Measurements from ENCODE around the gene CEP128.

The CEP128 gene

GRCh38 chr14:80606347-80606772 is 335.2 kb downstream of the CEP128 start:
- no peaks in the 10 kb centered on the region for H3K4me1 Mint-ChIP-seq (ENCODE audit: low read depth)
- H3K27ac Mint-ChIP-seq = no peak overlapping the region
- no peaks in the 10 kb centered on the region for H3K36me3 Mint-ChIP-seq (ENCODE audit: low read depth)
- no peaks in the 10 kb centered on the region for H3K27me3 Mint-ChIP-seq
- H3K9me3 Mint-ChIP-seq = no peaks in the 10 kb centered on the region
- intact Hi-C loops (cut with micrococcal nuclease) = no loop called here
- no peak overlapping the region for H3K4me3 Mint-ChIP-seq

DNA sequence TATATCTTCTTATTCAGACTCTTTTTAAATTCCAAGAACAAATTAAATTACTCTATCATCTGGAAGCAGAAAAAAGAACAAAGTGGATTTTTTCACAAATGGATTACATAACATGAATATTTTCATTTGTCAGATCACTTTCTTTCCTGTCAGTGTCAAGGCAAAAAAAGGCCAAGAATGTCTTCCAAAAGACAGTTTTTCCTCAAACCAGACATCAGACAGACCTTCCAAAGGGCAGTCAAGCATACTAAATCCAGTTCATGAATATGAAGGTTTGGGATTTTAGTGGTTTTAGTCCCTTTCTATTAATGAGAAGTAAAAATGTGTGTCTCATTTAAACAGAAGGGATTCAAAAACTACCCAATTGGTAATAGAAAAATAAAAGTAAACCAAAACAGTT is 336.0 kb downstream of the CEP128 start:
- H3K4me3 Mint-ChIP-seq = no peak overlapping the region
- intact Hi-C loops (cut with micrococcal nuclease) = no loop called here
- no peak overlapping the region for H3K27ac Mint-ChIP-seq
- H3K9me3 Mint-ChIP-seq = no peaks in the 10 kb centered on the region
- H3K27me3 Mint-ChIP-seq = no peaks in the 10 kb centered on the region
- H3K36me3 Mint-ChIP-seq (ENCODE audit: low read depth) = no peaks in the 10 kb centered on the region
- no peaks in the 10 kb centered on the region for H3K4me1 Mint-ChIP-seq (ENCODE audit: low read depth)

DNA sequence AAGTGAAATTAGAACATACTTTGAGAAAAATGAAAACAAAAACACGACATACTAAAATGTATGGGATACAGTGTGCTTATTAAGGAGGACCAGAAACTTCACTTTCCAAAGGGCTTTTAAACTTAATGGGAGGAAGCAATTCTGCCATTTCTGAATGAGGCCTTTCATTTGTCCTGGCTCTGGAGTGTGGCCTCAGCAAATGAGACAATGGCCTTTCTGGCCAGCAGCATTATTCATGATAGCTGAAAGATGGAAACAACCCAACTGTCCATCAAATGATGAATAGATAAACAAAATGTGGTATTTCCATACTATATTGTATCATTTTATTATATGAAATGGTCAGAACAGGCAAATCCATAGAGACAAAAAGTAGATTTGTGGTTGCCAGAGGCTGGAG is 338.6 kb downstream of the CEP128 start:
- H3K27ac Mint-ChIP-seq = no peak overlapping the region
- H3K4me1 Mint-ChIP-seq (ENCODE audit: low read depth) = no peaks in the 10 kb centered on the region
- no peaks in the 10 kb centered on the region for H3K36me3 Mint-ChIP-seq (ENCODE audit: low read depth)
- H3K9me3 Mint-ChIP-seq = peaks cover 9% of the 10 kb centered on the region
- H3K27me3 Mint-ChIP-seq = no peaks in the 10 kb centered on the region
- intact Hi-C loops (cut with micrococcal nuclease) = no loop called here
- no peak overlapping the region for H3K4me3 Mint-ChIP-seq

DNA sequence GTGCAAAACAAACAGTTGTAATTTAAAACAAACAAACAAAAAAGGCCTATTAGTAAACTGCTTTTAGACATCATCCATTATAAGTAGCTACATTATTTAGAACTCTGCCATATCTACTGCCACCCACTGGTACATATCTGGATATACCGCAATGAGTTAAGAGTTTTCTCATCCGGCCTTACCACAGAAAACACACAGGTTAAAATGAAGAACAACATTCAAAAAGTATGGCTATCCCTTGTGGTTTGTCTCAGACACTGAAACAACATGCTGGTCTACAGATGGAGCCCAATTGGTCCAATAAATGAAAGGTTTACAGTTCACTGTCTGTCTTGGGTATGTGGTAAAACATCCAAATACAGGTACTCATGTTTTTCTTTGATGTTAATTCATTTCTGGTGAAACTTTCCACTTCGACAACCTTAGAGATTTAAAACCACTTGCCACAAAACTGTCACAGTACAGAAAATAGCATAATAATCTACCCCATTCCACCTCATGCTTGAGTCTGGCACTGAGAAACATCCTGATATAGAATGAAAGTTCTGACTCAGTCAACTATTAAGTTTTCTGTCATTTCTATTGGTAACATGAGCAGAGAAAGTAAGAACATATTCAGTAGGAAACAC is 354.3 kb downstream of the CEP128 start:
- no peak overlapping the region for H3K27ac Mint-ChIP-seq
- H3K4me3 Mint-ChIP-seq = no peak overlapping the region
- H3K27me3 Mint-ChIP-seq = no peaks in the 10 kb centered on the region
- intact Hi-C loops (cut with micrococcal nuclease) = no loop called here
- H3K9me3 Mint-ChIP-seq = peaks cover 18% of the 10 kb centered on the region
- no peaks in the 10 kb centered on the region for H3K4me1 Mint-ChIP-seq (ENCODE audit: low read depth)
- no peaks in the 10 kb centered on the region for H3K36me3 Mint-ChIP-seq (ENCODE audit: low read depth)

GRCh38 chr14:80586131-80586530 is 355.4 kb downstream of the CEP128 start:
- Mint-ChIP-seq H3K27ac (no peak overlapping the region), H3K27me3 (no peaks in the 10 kb centered on the region), H3K36me3 (ENCODE audit: low read depth) (no peaks in the 10 kb centered on the region), H3K4me1 (ENCODE audit: low read depth) (no peaks in the 10 kb centered on the region), H3K9me3 (peaks cover 7% of the 10 kb centered on the region), H3K4me3 (no peak overlapping the region)
- intact Hi-C loops (cut with micrococcal nuclease) = no loop called here

GRCh38 chr14:80585506-80585835 is 356.1 kb downstream of the CEP128 start:
- Mint-ChIP-seq H3K9me3 (peaks cover under 1% of the 10 kb centered on the region), H3K27ac (no peak overlapping the region), H3K4me3 (no peak overlapping the region), H3K36me3 (ENCODE audit: low read depth) (no peaks in the 10 kb centered on the region), H3K4me1 (ENCODE audit: low read depth) (no peaks in the 10 kb centered on the region), H3K27me3 (no peaks in the 10 kb centered on the region)
- intact Hi-C loops (cut with micrococcal nuclease) = no loop called here

- no peaks in the 10 kb centered on the region for H3K9me3 Mint-ChIP-seq
- no peaks in the 10 kb centered on the region for H3K36me3 Mint-ChIP-seq (ENCODE audit: low read depth)
- no peak overlapping the region for H3K4me3 Mint-ChIP-seq
- H3K4me1 Mint-ChIP-seq (ENCODE audit: low read depth) = no peaks in the 10 kb centered on the region
- H3K27ac Mint-ChIP-seq = no peak overlapping the region
- intact Hi-C loops (cut with micrococcal nuclease) = no loop called here
- H3K27me3 Mint-ChIP-seq = no peaks in the 10 kb centered on the region
These were observed 356.6 kb downstream of the CEP128 start for GRCh38 chr14:80584744-80585505.

GRCh38 chr14:80577599-80577998 is 363.9 kb downstream of the CEP128 start:
- H3K27ac Mint-ChIP-seq = no peak overlapping the region
- H3K9me3 Mint-ChIP-seq = no peaks in the 10 kb centered on the region
- no peaks in the 10 kb centered on the region for H3K36me3 Mint-ChIP-seq (ENCODE audit: low read depth)
- H3K27me3 Mint-ChIP-seq = no peaks in the 10 kb centered on the region
- intact Hi-C loops (cut with micrococcal nuclease) = no loop called here
- no peak overlapping the region for H3K4me3 Mint-ChIP-seq
- H3K4me1 Mint-ChIP-seq (ENCODE audit: low read depth) = peaks cover 12% of the 10 kb centered on the region

- H3K4me3 Mint-ChIP-seq = no peak overlapping the region
- intact Hi-C loops (cut with micrococcal nuclease) = no loop called here
- H3K4me1 Mint-ChIP-seq (ENCODE audit: low read depth) = peaks cover 12% of the 10 kb centered on the region
- H3K9me3 Mint-ChIP-seq = no peaks in the 10 kb centered on the region
- H3K27me3 Mint-ChIP-seq = no peaks in the 10 kb centered on the region
- no peak overlapping the region for H3K27ac Mint-ChIP-seq
- no peaks in the 10 kb centered on the region for H3K36me3 Mint-ChIP-seq (ENCODE audit: low read depth)
These were observed 365.1 kb downstream of the CEP128 start for GRCh38 chr14:80576401-80576800.

DNA sequence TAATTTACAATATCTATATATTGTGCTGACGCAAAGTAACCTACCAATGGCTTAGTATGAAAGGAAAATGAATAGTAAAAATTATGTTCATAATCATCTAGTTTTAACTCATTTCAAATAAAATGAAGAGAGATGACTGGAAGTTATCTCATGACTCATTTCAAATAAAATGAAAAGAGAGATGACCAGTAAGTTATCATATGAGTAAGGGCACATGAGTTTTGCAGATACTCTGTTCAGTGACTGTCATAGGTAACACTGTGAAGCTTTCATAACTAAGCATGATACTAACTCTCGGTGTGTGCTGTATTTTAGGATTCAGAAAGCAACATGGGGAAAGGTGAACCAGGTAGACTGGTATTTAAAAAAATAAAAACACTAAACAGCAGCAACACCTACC is 365.8 kb downstream of the CEP128 start:
- no peaks in the 10 kb centered on the region for H3K9me3 Mint-ChIP-seq
- H3K36me3 Mint-ChIP-seq (ENCODE audit: low read depth) = no peaks in the 10 kb centered on the region
- intact Hi-C loops (cut with micrococcal nuclease) = no loop called here

GRCh38 chr14:80572666-80573065 is 368.9 kb downstream of the CEP128 start:
- peaks cover 8% of the 10 kb centered on the region for H3K4me1 Mint-ChIP-seq (ENCODE audit: low read depth)
- no peaks in the 10 kb centered on the region for H3K27me3 Mint-ChIP-seq
- H3K36me3 Mint-ChIP-seq (ENCODE audit: low read depth) = no peaks in the 10 kb centered on the region
- no peak overlapping the region for H3K4me3 Mint-ChIP-seq
- intact Hi-C loops (cut with micrococcal nuclease) = no loop called here
- H3K9me3 Mint-ChIP-seq = no peaks in the 10 kb centered on the region
- no peak overlapping the region for H3K27ac Mint-ChIP-seq

More for the DNA sequence above, 365.8 kb downstream of the CEP128 start:
- Mint-ChIP-seq H3K4me1 (ENCODE audit: low read depth) (peaks cover 12% of the 10 kb centered on the region), H3K27me3 (no peaks in the 10 kb centered on the region), H3K4me3 (no peak overlapping the region), H3K27ac (no peak overlapping the region)

DNA sequence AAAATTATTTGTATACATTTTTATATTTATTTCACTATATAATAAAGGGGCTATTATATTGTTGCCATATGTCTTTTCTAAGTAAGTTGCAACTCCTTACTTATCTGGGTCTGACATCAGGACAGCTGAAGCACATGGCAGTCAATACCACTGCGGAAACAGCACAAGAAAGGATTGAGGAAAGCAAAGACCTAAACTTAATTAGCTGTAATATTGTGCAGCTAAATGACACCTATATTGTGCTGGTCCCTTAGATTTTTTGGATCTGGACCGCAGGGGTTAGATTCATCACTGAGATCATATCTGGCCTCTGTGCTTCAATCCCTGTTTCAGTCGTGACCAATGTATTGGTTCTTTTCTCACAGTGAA is 370.6 kb downstream of the CEP128 start:
- H3K27me3 Mint-ChIP-seq = no peaks in the 10 kb centered on the region
- H3K9me3 Mint-ChIP-seq = no peaks in the 10 kb centered on the region
- no peaks in the 10 kb centered on the region for H3K4me1 Mint-ChIP-seq (ENCODE audit: low read depth)
- no peaks in the 10 kb centered on the region for H3K36me3 Mint-ChIP-seq (ENCODE audit: low read depth)
- H3K27ac Mint-ChIP-seq = no peak overlapping the region
- no peak overlapping the region for H3K4me3 Mint-ChIP-seq
- intact Hi-C loops (cut with micrococcal nuclease) = no loop called here

DNA sequence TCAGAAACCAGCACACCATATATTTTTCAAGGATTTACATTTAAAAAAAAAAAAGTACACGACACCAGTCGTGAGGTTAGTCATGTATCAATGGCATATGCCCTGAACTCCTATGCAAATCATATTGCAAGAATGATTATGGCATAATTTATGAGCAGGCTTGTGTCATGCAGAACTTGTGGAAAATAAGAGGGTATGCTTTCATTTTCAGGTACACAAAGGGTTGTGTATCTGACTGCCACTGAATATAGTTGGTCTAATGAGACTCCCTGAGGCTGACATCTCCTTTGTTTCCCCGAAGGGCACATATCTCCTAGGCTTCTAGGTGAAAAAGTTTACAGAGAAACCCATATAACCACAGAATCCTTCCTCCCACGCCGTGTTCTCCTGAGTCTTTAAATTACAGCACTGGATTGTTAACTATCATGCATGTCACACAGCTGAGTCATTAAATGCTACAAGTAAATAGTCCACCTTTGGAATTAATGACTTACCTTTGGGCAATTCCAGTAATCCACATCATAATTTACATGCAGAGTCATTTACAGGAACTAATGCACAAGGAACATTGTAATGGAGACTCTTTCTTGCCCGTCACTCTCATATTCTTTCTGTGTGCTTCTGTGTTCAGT is 373.5 kb downstream of the CEP128 start:
- Mint-ChIP-seq H3K4me1 (ENCODE audit: low read depth) (no peaks in the 10 kb centered on the region), H3K9me3 (no peaks in the 10 kb centered on the region), H3K36me3 (ENCODE audit: low read depth) (no peaks in the 10 kb centered on the region), H3K4me3 (no peak overlapping the region), H3K27ac (no peak overlapping the region), H3K27me3 (no peaks in the 10 kb centered on the region)
- intact Hi-C loops (cut with micrococcal nuclease) = no loop called here

DNA sequence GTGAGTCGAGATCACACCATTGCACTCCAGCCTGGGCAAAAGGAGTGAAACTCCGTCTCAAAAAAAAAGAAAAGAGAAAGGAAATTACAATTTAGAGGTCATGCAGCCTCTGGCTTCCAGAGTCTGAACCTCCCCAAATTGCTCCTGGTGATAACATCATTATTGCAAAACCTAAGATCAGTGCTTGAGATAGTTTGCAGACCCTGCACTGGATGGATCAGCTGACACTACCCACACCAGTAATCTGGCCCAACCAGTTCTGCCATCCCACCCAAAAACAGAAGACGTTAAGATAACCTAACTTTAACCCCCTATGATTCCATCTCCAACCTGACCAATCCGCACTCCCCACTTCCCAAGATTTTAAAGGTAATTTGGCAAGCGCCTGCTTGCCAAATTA is 376.5 kb downstream of the CEP128 start:
- no peaks in the 10 kb centered on the region for H3K36me3 Mint-ChIP-seq (ENCODE audit: low read depth)
- H3K4me3 Mint-ChIP-seq = no peak overlapping the region
- no peaks in the 10 kb centered on the region for H3K27me3 Mint-ChIP-seq
- H3K27ac Mint-ChIP-seq = no peak overlapping the region
- intact Hi-C loops (cut with micrococcal nuclease) = no loop called here
- no peaks in the 10 kb centered on the region for H3K4me1 Mint-ChIP-seq (ENCODE audit: low read depth)
- H3K9me3 Mint-ChIP-seq = no peaks in the 10 kb centered on the region

Data from dendritic cell treated with granulocyte-macrophage colony-stimulating factor and Interleukin-4, amounts not matched to agents 40 ng/mL and 50 ng/mL, for 4 days (primary cell).